K562 (cell line): Measurements from ENCODE around the gene BMP6. TPM values are rescaled to one million over a fixed set of nuclear protein-coding genes. Genes with fewer than 3 reads are reported as not detected.
A peak's percentile ranks its signal among the peaks of the same experiment; 100 is the strongest.

Source experiments
- ARHGAP35 ChIP-seq: fragments of 450-650 bp; IDR thresholded peaks from 2 replicates; pipeline ENCODE4 v1.6.1; 2018; ENCODE audit not compliant: partially characterized antibody
- ARID3A ChIP-seq: IDR thresholded peaks from 2 replicates; pipeline ENCODE4 v1.6.1; 2012; ENCODE audit warnings: low read depth, low read length, improper control_type of control experiment, borderline replicate concordance
- FOXK2 ChIP-seq, 2 experiments: fragments of 450-650 bp; IDR thresholded peaks in 1 of 2; conservative IDR thresholded peaks in 1 of 2; 2 replicates each; pipeline ENCODE4 v1.6.1; 2016; ENCODE audit warnings: low read depth in 2 of 2, mild to moderate bottlenecking in 1 of 2
- GABPB1 ChIP-seq: sonication (generic); formaldehyde crosslinking; IDR thresholded peaks from 2 replicates; pipeline ENCODE4 v1.8.0; 2022; ENCODE audit warnings: mild to moderate bottlenecking, missing genetic modification reagents
- HIVEP1 ChIP-seq: fragments of 250-450 bp; sonication (Bioruptor Pico); IDR thresholded peaks from 2 replicates; pipeline ENCODE4 v1.4.0; 2020; ENCODE audit warnings: mild to moderate bottlenecking
- HNRNPL ChIP-seq: fragments of 200-400 bp; formaldehyde crosslinking; IDR thresholded peaks from 2 replicates; pipeline ENCODE4 v1.6.1; 2017; ENCODE audit warnings: low read depth, mild to moderate bottlenecking, low read length
- KAT7 ChIP-seq: sonication (generic); formaldehyde crosslinking; IDR thresholded peaks from 2 replicates; pipeline ENCODE4 v1.8.0; 2022; ENCODE audit warnings: missing genetic modification reagents, mild to moderate bottlenecking, borderline replicate concordance
- KDM2B ChIP-seq: fragments of 250-450 bp; sonication (Bioruptor Pico); IDR thresholded peaks from 2 replicates; pipeline ENCODE4 v1.8.0; 2021; ENCODE audit warnings: mild to moderate bottlenecking, moderate library complexity
- MECOM ChIP-seq: fragments of 250-450 bp; sonication (Bioruptor Pico); IDR thresholded peaks from 2 replicates; pipeline ENCODE4 v1.8.0; 2022; ENCODE audit warnings: inconsistent platforms
- NFE2 ChIP-seq: IDR thresholded peaks from 2 replicates; pipeline ENCODE4 v1.6.1; 2014; ENCODE audit warnings: antibody characterized with exemption, low read depth
- NFRKB ChIP-seq: fragments of 450-650 bp; IDR thresholded peaks from 2 replicates; pipeline ENCODE4 v1.6.1; 2016; ENCODE audit warnings: low read depth
- NR2C2 ChIP-seq, 2 experiments: fragments of 200-800 bp in 1 of 2; sonication (Bioruptor generic) in 1 of 2; sonication (generic) in 1 of 2; formaldehyde crosslinking in 1 of 2; IDR thresholded peaks; 2 replicates each; pipeline versions ENCODE4 v1.6.1 to v1.8.0; 2016 to 2022; ENCODE audit warnings: mild to moderate bottlenecking in 1 of 2, missing compliant biosample characterization in 1 of 2, missing genetic modification characterization in 1 of 2, missing genetic modification reagents in 1 of 2
- PRMT5 ChIP-seq: sonication (generic); formaldehyde crosslinking; IDR thresholded peaks from 2 replicates; pipeline ENCODE4 v1.5.0; 2020; ENCODE audit warnings: missing genetic modification reagents
- RBBP5 ChIP-seq: fragments of 200-600 bp; sonication (generic); IDR thresholded peaks from 2 replicates; pipeline ENCODE4 v1.6.1; 2012; ENCODE audit warnings: borderline replicate concordance, mild to moderate bottlenecking, low read length, control low read depth, inconsistent platforms; ENCODE audit not compliant: insufficient read depth, poor library complexity, severe bottlenecking
- SMAD4 ChIP-seq: fragments of 250-450 bp; sonication (Bioruptor Pico); conservative IDR thresholded peaks from 2 replicates; pipeline ENCODE4 v1.8.0; 2021; ENCODE audit warnings: inconsistent platforms, mild to moderate bottlenecking, moderate library complexity
- SREBF1 ChIP-seq: fragments of 150-350 bp; IDR thresholded peaks from 2 replicates; pipeline ENCODE4 v1.6.1; 2014; ENCODE audit warnings: antibody characterized with exemption, low read depth, low read length, borderline replicate concordance
- VEZF1 ChIP-seq: fragments of 200-800 bp; sonication (Bioruptor generic); IDR thresholded peaks from 2 replicates; pipeline ENCODE4 v1.6.1; 2017; ENCODE audit warnings: missing genetic modification characterization, missing compliant biosample characterization
- ZC3H8 ChIP-seq: fragments of 450-650 bp; IDR thresholded peaks from 2 replicates; pipeline ENCODE4 v1.6.1; 2017
- ZNF263 ChIP-seq: sonication (generic); formaldehyde crosslinking; IDR thresholded peaks from 2 replicates; pipeline ENCODE4 v1.8.0; 2022; ENCODE audit warnings: mild to moderate bottlenecking, missing genetic modification reagents, borderline replicate concordance
- ZNF274 ChIP-seq: IDR thresholded peaks from 2 replicates; pipeline ENCODE4 v1.6.1; 2011; ENCODE audit warnings: low read depth, mild to moderate bottlenecking, low read length, moderate library complexity, borderline replicate concordance
- ZNF778 ChIP-seq: fragments of 450-650 bp; formaldehyde crosslinking; IDR thresholded peaks from 2 replicates; pipeline ENCODE4 v1.4.0; 2020; ENCODE audit warnings: mild to moderate bottlenecking, moderate library complexity
- polyA plus RNA-seq, 8 experiments: library from polyadenylated mRNA; depleted of rRNA in 4 of 8; stranded (reverse) in 5 of 8; unstranded in 3 of 8; fragments of >200 nt; fragmentation: Nextera tagmentation in 2 of 8; fragmentation: Illumina TruSeq in 1 of 8; extraction: Ambion mirVana in 2 of 8; extraction: Trizol in 1 of 8; gene quantifications; 2 replicates each; pipeline versions ENCODE4 v1.2.1 to v1.2.3, GENCODE V29; 2011 to 2014; ENCODE audit warnings: inconsistent platforms in 1 of 8, missing spikeins in 1 of 8
- total RNA-seq, 7 experiments: library from RNA; depleted of rRNA in 6 of 7; stranded (reverse); fragments of >200 nt in 6 of 7; fragmentation: Illumina TruSeq in 2 of 7; extraction: Trizol in 2 of 7; gene quantifications; 2 replicates each; pipeline versions ENCODE4 v1.2.1 to v1.2.3, GENCODE V29; 2011 to 2021; ENCODE audit warnings: low replicate concordance in 1 of 7
- TF ChIP-seq, protein P1 (sequence below): fragments of 450-650 bp; IDR thresholded peaks from 2 replicates; pipeline ENCODE4 v1.6.1; 2016; ENCODE audit warnings: borderline replicate concordance

BMP6 gene
- total and polyA plus RNA-seq, 9 of the 15 experiments (the other 6 are each of a cell fraction or from before 2014, with no cell fraction given): 0.01 to 0.13 (median 0.06) TPM; not detected in 3

DNA sequence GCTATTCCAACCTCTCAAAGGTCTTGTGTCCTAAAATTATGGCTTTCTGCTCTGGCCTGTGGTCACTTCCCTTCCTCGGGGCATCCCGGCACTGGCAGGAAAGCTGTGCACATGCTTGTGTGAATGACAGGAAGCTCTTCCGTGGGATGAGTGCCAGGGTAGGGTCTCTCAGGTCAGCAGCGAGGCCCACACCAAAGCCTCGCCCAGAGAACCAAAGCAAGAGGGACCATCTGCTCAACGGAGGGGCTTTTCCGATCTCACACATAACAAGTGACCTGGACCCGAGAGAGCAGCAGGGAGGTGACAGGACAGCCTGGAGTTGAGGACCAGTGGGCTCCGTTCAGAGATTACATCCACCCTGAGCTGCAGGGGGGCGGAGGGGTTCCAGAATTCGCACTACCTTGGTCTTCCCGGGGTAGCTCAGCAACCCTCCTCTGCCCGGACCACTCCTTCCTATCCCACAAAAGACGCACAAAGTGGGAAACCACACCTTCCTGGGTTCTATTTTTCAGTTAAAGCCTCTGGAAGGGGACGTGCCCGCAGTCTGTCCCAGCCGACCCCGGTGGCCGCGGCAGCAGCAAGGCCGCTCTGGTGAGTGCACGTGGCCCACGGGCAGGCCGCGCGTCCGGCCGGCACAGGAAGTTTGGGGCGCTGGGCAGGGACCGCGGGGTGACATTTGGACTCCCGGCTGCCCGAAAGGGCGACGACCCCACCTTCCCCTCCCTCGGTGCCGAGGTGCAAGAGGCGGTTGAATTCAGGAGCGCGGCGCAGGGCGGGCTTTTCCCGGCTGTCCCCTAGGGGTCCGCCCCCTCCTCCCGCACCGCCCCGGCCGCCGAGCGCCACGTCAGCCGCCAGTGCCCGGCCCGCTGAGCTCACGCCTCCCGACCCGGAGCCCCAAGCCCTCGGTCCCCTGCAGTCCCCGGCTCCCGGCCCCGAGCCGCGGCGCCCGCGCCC lies 183.7 kb downstream of the BMP6 start (continued):
- TF ChIP-seq, protein P1, sequence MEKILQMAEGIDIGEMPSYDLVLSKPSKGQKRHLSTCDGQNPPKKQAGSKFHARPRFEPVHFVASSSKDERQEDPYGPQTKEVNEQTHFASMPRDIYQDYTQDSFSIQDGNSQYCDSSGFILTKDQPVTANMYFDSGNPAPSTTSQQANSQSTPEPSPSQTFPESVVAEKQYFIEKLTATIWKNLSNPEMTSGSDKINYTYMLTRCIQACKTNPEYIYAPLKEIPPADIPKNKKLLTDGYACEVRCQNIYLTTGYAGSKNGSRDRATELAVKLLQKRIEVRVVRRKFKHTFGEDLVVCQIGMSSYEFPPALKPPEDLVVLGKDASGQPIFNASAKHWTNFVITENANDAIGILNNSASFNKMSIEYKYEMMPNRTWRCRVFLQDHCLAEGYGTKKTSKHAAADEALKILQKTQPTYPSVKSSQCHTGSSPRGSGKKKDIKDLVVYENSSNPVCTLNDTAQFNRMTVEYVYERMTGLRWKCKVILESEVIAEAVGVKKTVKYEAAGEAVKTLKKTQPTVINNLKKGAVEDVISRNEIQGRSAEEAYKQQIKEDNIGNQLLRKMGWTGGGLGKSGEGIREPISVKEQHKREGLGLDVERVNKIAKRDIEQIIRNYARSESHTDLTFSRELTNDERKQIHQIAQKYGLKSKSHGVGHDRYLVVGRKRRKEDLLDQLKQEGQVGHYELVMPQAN: peak; percentile 95
- peak; percentile 62; the same call in 1 of the 2 replicates for TF ChIP-seq GABPB1
- no peak for TF ChIP-seq NFRKB
- TF ChIP-seq HNRNPL: peak; percentile 52; the same call in 1 of the 2 replicates
- TF ChIP-seq HIVEP1 (CRISPR knock-in tag): no peak
- TF ChIP-seq ZNF274: no peak
- TF ChIP-seq SMAD4 (CRISPR knock-in tag): peak; percentile 31; the same call in 1 of the 2 replicates
- TF ChIP-seq ARHGAP35: no peak
- TF ChIP-seq ZC3H8: no peak
- TF ChIP-seq NFE2: no peak
- 0 out of 2 replicates have a peak, but pooled peaks have one; percentile 47 for TF ChIP-seq KAT7 (CRISPR knock-in tag)
- TF ChIP-seq ZNF263: 0 out of 2 replicates have a peak, but pooled peaks have one; percentile 43
- TF ChIP-seq FOXK2 (conservative IDR thresholded peaks at IDR 0.05 in 1 of 2, IDR thresholded peaks at IDR 0.05 in 1 of 2; ENCODE audit: low read depth in 2 of 2): no peak
- TF ChIP-seq SREBF1: no peak
- TF ChIP-seq NR2C2 (CRISPR knock-in tag; IDR thresholded peaks at IDR 0.05): 0 out of 2 replicates have a peak, but pooled peaks have one; percentile 19
- TF ChIP-seq NR2C2 (tag; IDR thresholded peaks at IDR 0.05): no peak; the same call in 1 of the 2 replicates
- peak; percentile 33 for TF ChIP-seq VEZF1 (CRISPR knock-in tag)
- peak; percentile 89 for TF ChIP-seq KDM2B (CRISPR knock-in tag)
- TF ChIP-seq PRMT5 (CRISPR knock-in tag): 0 out of 2 replicates have a peak, but pooled peaks have one; percentile 49
- no peak for TF ChIP-seq MECOM (CRISPR knock-in tag)
- TF ChIP-seq ZNF778 (CRISPR knock-in tag): no peak
- no peak for TF ChIP-seq ARID3A
- TF ChIP-seq RBBP5: peak; percentile 63
